Midbrain (tissue), 1 donor: Measurements from ENCODE around the gene CRYGN.

Experiments
- DNase-seq: peaks from one replicate; lab custom pipeline; 2025; lab: John Stamatoyannopoulos, UW

Gene CRYGN

DNA sequence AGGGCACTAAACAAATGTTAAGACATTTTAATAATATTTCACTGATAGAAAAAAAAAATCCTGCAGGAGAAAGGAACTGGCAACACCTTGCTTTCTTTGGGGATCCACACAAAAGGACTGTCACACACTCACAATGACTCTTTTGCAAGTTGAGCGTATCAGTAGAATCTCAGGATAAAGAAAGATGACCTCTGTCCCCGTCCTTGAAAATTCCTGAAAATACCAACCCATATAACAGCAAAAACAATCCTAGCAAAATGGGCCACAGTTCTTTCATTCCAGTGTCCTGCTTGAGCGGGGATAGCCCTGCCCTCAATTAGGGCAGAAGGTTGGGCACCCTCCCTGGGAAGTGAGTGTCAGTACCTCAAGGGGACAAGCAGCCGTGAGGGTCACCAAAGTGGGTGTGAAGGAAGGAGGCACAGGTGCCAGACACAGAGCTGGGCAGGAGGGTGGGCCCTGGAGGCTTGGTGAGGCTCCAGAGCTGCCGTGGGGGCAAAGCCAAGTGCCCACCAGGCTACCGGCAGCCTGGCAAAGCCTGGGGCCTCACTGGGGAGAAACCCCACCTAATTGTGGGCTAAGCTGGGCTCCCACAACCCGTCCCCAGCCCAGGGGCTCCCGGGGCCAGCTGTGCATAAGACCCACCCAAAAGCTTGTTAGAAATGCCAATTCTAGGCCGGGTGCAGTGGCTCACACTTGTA, 32.9 kb downstream of the CRYGN start:
- DNase-seq, result no peak

DNA sequence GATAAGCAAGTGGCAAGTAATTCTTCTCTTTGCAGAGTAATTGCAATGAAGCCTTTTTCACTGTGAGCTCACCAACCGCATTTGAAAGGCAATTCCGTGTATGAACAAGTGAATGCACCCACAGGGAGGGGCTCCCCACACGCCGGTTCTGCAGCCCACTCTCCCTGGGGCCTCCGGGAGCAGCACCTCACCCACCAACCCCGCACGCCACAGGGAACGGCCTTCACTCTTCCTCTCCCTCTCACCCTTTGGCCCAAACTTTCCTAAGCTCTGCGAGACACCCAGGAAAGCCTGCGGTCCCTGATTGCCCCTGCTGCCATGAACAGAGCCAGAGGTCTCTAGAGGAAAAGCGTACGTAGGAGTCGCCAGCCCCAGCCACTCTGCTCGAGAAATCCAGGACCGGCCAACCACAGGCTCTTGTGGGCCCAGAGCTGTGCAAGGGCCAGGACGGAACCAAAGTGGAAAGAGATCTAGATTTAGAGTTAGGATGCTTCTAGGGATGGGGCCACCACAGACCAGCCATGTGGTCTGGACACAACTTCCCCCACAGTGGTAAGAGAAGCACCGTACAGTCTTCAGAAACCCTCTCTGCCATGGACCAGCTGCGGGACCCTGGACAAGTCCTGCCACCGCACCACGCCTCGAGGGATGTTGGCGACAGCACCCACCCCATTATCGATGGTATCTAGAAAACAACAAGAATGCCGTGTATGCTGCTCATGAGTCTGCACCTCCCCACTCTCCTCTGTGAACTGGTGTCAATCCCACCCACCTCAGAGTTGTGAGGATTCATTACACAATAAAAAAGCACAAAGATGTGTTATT, 33.7 kb downstream of the CRYGN start:
- no peak for DNase-seq

GRCh38 chr7:151405588-151405987, 34.4 kb downstream of the CRYGN start:
- no peak for DNase-seq

DNA sequence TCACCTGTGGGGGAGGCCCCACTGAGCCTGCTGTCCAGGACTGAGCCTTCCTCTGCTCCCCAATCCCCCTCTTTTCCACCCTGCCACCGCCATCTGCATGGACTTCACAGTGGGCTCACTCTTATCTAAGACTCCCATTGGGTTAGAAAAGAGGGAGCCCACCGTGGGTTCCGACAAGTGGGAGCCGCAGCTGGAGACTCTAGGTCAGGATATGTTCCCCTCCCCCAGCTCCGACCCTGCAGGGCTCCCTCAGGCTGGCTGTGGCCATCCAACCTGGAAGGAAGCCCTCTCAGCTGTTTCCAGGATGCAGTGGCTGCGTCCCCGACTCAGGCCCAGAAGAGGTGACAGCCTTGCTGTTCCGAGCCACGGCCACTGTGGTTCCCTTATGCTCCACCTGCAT, 34.9 kb downstream of the CRYGN start:
- DNase-seq, result no peak

- no peak for DNase-seq
Observed at GRCh38 chr7:151404216-151405011, 35.5 kb downstream of the CRYGN start.

DNA sequence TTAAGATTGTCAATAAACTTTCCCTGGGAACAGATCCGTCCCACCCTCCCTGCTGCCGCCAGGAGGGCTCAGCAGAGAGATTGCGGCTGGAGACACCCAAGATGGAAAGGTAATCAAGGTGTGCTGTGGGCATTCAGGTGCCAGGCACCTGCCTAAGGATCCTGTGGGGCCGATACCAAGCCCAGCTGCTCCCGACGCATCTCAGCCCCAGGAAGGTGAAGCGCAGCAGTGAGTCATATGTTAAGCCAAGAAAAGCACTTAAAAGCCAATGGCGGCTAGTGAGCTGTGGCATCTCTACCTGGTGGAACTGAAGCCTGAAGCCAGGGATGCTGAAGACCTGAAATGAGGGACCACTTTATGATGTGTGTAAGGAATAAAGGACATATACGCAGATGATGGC, 36.2 kb downstream of the CRYGN start:
- DNase-seq, result no peak

DNA sequence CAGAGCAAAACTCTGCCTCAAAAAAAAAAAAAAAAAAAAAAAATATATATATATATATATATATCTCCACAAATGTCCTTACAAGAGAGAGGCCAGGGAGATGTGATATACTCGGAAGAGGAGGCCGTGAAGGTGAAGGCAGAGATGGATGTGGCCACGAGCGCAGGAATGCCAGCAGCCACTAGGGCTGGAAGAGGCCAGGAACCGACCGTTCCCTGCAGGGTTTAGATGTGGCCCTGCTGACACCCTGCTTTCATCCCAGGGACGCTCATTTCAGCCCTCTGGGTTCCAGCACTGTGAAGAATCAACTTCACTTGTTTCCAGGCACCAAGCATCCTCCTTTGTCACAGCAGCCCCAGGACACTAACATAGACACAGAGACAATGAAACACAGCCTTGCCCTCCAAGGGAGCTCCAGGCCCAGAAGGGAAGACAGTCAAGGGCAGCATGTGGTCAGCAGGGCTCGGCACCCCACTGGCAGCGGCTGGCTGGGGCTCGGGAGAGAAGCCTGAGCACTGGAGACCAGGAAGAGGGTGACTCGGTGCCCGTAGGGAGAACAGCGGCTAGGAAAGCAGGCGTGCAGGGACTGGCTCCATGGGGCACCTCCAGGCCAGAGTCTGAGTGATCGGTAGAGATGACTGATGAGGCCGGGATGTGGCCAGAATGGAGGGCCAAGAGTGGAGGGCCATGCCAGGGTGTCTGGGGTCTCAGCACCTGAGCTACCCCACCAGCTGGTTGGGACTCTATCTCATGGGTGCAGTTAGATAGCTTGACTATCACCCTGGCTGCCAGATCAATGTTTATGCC, 37.7 kb downstream of the CRYGN start:
- no peak for DNase-seq

DNA sequence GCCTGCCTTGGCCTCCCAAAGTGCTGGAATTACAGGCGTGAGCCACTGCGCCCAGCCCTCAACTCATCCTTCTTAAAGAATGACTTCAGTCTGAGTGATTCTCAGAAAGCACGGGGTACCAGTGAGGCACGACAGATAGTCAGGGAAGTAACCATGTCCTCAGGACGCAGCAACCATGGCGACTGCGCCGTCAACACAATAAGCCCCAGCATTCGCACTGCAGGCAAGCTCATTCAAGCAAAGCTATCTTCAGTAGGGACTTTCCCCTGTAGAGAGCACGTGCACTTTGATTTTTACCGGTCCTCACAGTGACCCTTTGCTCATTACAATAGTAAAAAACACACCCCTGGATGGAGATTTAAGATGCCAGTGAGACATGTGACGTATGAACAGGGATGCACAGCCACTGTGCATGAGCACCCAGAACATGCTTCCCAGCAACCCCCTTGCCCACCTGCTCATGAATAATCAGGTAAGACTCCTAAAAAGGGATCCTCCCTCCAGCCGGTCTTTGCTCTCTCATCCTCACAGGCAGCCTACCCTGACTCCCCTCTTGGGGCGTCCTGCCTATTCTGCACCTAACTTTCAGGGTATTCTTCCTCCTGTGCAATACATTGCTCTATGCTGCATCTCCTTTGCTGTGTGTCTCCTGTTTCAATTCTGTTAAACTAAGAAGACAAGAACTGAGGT, 39.2 kb downstream of the CRYGN start:
- DNase-seq, result no peak

DNA sequence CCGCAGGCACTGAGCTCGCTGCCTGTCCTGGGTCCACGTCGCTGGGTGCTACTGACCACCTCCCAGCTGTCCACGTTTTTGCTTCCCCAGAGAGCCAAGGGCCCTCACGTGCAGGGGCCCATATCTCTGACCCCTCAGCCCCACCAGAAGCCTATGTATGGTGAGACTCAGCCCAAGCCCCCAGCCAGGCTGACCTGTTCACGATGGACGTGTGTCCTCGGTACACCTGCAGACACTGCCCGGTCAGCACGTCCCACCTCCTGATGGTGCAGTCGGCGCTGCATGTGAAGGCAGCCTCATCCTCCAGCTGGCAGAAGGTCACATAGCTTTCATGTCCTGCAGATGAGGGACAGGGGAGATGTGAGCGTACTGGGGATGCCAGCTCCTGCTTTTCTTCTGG, 40.0 kb downstream of the CRYGN start:
- no peak for DNase-seq

DNA sequence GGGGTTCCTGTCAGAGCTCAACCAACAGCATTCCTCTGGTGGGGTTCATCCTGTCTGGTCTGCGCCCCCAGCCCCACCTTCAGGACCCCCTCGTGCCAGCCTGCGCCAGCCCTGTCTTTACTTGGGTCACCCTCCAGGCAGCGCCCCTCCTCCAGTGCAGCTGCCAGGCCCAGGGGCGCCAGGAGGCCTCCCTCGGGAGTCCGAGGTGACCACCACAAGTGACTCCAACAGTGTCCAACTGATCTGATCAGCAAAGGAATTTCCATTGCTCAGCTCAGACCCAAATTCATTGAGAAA, 40.7 kb downstream of the CRYGN start:
- no peak for DNase-seq

DNA sequence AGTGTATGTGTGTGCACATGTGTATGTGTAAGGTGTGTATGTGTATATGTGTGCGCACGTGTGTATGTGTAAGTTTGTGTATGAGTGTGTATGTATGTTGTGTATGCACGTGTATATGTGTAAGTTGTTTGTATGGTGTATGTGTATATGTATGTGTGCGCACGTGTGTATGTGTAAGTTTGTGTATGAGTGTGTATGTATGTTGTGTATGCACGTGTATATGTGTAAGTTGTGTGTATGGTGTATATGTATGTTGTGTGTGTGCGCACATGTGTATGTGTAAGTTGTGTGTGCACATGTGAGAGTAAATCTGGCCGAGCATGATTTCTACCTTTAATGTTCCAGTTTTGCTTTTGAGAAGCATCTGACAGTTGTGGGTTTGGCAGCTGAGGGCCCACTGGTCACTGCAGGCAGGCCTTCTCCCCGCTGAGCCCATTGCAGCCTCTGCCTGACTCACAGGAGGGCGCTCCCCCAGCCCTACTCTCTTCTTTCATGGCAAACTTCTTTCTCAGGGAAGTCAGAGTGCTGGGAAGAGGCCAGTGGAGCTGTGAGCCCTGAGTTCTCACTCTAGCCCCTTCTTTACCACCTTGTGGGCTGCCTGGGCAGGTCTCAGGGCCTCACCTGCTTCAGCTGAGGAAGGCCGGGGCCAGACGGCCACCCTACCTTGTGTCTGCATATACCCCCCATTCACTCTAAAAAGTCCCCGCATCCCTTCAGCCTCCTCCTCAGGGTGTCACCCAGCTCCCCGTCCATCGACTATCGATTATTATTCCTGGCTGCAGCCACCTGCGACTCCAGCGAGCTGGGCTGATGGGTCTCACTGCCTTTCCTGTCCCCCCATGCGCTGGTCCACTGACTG, 41.3 kb downstream of the CRYGN start:
- DNase-seq, result no peak

- DNase-seq, result no peak
Observed at GRCh38 chr7:151397026-151397425, 42.9 kb downstream of the CRYGN start.

- DNase-seq, result no peak
Observed at GRCh38 chr7:151396328-151396970, 43.5 kb downstream of the CRYGN start.

GRCh38 chr7:151395036-151395367, 44.9 kb downstream of the CRYGN start:
- no peak for DNase-seq

DNA sequence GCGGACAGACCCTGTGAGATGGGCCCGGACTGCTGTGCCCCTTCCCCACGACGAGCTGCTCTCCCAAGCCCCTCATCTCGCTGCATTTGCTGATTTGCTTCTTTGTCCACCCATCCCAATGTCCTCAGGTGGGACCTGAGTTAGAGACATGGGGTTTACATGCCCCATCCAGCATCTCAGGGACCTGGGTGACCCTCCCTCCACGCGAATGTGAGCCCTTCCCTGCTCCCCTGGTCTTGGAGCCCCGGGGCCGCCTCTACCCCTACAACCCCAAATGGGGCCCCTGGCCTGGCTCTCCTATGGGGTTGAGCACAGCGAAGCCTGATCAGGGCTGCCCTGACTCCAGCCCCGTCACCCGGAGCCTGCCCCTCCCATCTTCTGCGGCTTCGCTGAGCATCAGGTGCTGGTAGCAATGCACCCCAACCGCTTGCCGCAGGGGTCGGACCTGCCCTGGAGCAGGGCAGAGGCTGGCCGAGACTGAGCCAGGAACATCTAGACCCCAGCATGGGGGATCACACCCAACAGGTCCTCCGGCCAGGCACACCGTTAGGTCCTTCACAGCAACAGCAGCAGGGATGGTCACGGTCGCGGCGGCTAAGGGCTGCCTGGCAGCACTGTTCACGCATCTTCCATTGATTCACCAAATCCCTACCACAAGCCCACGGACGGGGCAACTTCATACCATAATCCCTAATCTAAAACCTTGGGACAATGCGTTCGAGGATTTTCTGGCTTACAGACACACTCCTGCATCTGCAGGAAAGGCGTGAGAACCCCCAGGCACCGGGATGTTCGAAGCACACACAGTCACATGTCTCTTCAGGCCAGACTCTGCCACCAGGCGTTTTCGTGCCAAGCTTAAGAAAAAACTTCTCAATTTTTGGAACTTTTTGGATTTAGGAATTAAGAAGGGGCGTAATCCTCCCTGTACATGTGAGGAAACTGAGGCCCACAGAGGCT, 45.6 kb downstream of the CRYGN start:
- no peak for DNase-seq

DNA sequence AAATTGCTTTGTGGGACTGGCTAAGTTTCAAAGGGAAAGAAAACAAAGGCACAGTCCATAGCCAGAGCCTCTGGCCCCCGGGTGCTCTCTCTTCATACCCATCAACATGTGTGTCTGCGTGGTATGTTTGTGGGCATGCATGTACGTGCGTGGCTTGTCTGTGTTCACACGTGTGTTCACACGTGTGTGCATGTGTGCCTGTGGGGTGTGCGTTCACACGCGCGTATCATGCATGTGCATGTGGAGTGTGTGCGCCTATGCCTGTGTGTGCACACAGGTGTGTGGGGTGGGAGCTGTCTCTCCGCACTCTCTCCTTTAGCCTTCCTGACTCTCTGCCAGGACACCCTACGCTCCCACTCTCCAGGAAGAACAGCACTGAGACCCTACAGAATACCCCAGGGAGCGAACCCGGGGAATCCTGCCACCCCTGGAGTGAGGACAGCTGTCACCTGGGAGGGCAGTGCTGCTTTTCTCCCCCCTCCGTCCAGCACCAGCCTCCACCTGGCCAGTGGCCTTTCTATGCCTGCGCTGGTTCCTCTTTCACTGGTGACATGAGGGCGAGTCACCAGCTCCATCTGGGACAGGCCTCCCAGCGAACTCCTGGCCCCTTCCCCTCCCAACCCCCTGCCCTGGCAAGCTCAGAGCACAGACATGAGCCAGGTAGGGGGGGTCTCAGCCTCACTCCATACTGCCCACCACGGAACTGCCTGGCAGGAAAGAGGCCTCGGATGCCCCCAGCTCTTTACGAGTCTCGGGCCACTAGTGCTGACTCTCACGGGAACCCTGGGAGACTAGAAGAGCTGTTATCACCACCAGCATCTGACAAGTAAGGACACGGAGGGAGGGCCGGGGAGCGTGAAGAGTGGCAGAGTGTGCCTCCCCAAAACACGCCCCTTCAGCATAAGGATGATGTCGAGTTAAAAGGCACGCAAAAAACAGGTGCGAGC, 46.6 kb downstream of the CRYGN start:
- no peak for DNase-seq

DNA sequence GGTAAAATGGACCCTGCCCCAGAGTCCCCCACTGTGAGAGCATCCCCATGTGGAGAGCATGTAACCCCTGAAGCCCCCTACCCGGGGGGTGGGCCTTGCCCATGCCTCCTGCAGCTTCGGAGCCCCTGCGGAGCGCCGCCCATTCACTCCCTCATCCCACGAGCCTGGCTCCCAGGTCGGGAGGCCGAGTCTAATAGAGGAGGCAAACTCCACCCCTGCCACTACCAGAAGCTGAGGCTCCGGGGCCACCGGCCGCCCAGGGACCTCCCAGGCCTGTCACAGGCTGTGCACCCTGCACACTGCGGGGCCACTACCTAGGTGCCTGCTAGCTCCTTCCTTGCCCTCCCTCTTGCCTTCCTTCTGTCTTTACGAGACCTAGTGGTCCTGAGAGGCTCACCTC, 47.5 kb downstream of the CRYGN start:
- no peak for DNase-seq

DNA sequence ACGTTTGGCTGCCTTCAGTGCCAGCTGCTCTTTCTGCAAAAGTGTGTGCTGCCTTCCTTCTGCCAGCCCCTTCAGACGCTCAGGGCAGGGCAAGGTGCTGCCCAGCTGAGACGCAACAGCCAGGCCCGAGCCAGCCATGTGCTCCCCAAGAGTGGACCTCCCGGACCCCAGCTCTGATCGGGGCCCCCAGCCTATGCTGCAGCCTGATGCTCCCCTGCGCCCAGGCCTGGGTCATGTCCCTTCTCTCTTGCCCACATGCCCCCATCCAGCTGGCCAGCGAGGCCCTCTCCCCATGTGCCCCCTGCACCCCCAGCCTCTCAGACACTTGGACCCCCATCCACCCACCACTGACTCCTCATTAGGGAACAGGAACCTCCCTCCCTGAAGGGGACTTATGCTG, 47.9 kb downstream of the CRYGN start:
- DNase-seq, result no peak
